HG03571 (cell line): ENCODE data around the gene SMYD3.

Experiments
- ATAC-seq: cut with Tn5 transposase; IDR thresholded peaks from one replicate; pipeline ENCODE4 v1.9.1; 2021; ENCODE audit not compliant: unreplicated experiment

The SMYD3 gene

GRCh38 chr1:246221485-246222255 lies 285.4 kb downstream of the SMYD3 start:
- ATAC-seq = no peak

GRCh38 chr1:246220495-246221065 lies 286.5 kb downstream of the SMYD3 start:
- ATAC-seq = no peak

- peak; percentile 50 for ATAC-seq
Observed at GRCh38 chr1:246219508-246220030, 287.5 kb downstream of the SMYD3 start.

GRCh38 chr1:246218686-246219085 lies 288.4 kb downstream of the SMYD3 start:
- ATAC-seq = no peak

GRCh38 chr1:246216906-246217305 lies 290.2 kb downstream of the SMYD3 start:
- no peak for ATAC-seq

GRCh38 chr1:246215510-246215903 lies 291.6 kb downstream of the SMYD3 start:
- ATAC-seq = no peak

GRCh38 chr1:246214708-246215509 lies 292.2 kb downstream of the SMYD3 start:
- peak; percentile 97 for ATAC-seq

GRCh38 chr1:246213947-246214346 lies 293.1 kb downstream of the SMYD3 start:
- no peak for ATAC-seq

- ATAC-seq = no peak
Observed at GRCh38 chr1:246213502-246213901, 293.6 kb downstream of the SMYD3 start.

- ATAC-seq = no peak
Observed at GRCh38 chr1:246213036-246213435, 294.0 kb downstream of the SMYD3 start.

GRCh38 chr1:246212013-246212412 lies 295.1 kb downstream of the SMYD3 start:
- ATAC-seq = no peak

GRCh38 chr1:246210756-246211155 lies 296.3 kb downstream of the SMYD3 start:
- ATAC-seq = no peak

- no peak for ATAC-seq
Observed at GRCh38 chr1:246208105-246208504, 299.0 kb downstream of the SMYD3 start.

- ATAC-seq = no peak
Observed at GRCh38 chr1:246203180-246203579, 303.9 kb downstream of the SMYD3 start.

GRCh38 chr1:246200738-246201137 lies 306.3 kb downstream of the SMYD3 start:
- no peak for ATAC-seq

GRCh38 chr1:246200225-246200624 lies 306.9 kb downstream of the SMYD3 start:
- ATAC-seq = no peak

- ATAC-seq = no peak
Observed at GRCh38 chr1:246199086-246199645, 307.9 kb downstream of the SMYD3 start.

- no peak for ATAC-seq
Observed at GRCh38 chr1:246198115-246198816, 308.8 kb downstream of the SMYD3 start.

- no peak for ATAC-seq
Observed at GRCh38 chr1:246197076-246197475, 310.0 kb downstream of the SMYD3 start.

- no peak for ATAC-seq
Observed at GRCh38 chr1:246195296-246195695, 311.8 kb downstream of the SMYD3 start.

GRCh38 chr1:246193537-246193936 lies 313.5 kb downstream of the SMYD3 start:
- ATAC-seq = no peak
